Body of pancreas (tissue), 4 donors: ENCODE results near the gene DUOX2. TPM values are rescaled to one million over a fixed set of nuclear protein-coding genes. Genes with fewer than 3 reads are reported as not detected.

ENCODE experiments used
- ATAC-seq: fragments of 150-250 bp; one replicate; pipeline ENCODE4 v1.9.1; 2016
- DNase-seq, 4 donors: peaks; one replicate each; pipeline ENCODE4 v3.0.0-alpha.2; 2019
- H3K27ac ChIP-seq, 4 donors: fragments of 200-600 bp; sonication (generic); 1 replicate in 3 of 4; 2 replicates in 1 of 4; pipeline versions ENCODE4 v1.5.1 to v1.6.1; 2016 to 2019; ENCODE audit warnings: mild to moderate bottlenecking in 1 of 4, mixed read lengths in 1 of 4, moderate library complexity in 1 of 4
- H3K27me3 ChIP-seq, 2 donors: fragments of 200-600 bp; sonication (generic); one replicate each; pipeline ENCODE4 v1.6.0; 2016; ENCODE audit warnings: mild to moderate bottlenecking in 1 of 2
- H3K36me3 ChIP-seq, 2 donors: fragments of 200-600 bp; sonication (generic); replicated peaks in 1 of 2; 2 replicates each; pipeline ENCODE4 v1.5.1; 2016; ENCODE audit warnings: low read depth in 2 of 2; ENCODE audit not compliant: insufficient read depth in 1 of 2
- H3K4me1 ChIP-seq: fragments of 200-600 bp; sonication (generic); one replicate; pipeline ENCODE4 v1.6.0; 2016
- H3K4me3 ChIP-seq, 2 donors: fragments of 200-600 bp; sonication (generic); 1 replicate in 1 of 2; 2 replicates in 1 of 2; pipeline ENCODE4 v1.5.1; 2016 to 2019
- H3K9me3 ChIP-seq, 3 donors: fragments of 200-600 bp; sonication (generic); 1 replicate in 2 of 3; 2 replicates in 1 of 3; pipeline ENCODE4 v1.5.1; 2016
- CTCF ChIP-seq, 7 experiments: fragments of 450-650 bp in 4 of 7; fragments of 200-600 bp in 3 of 7; sonication (generic) in 3 of 7; IDR thresholded peaks; one replicate each; pipeline ENCODE4 v1.5.1; 2016 to 2019; ENCODE audit warnings: antibody characterized with exemption in 7 of 7
- POLR2A ChIP-seq, 3 donors: fragments of 450-650 bp; IDR thresholded peaks; one replicate each; pipeline ENCODE4 v1.6.1; 2016; ENCODE audit warnings: antibody characterized with exemption in 3 of 3, mild to moderate bottlenecking in 2 of 3
- WGBS, 2 donors: methylation state at CpG; one replicate each; pipeline ENCODE4 v1.1.5; 2017; 5-methylcytosine and 5-hydroxymethylcytosine counted together
- intact Hi-C: fragments of 100-400 bp; cut with DNase I; formaldehyde crosslinking; loops from one replicate; pipeline ENCODE4 v1.15.1; 2023
- total RNA-seq, 2 donors: library from RNA; depleted of rRNA; stranded (reverse); fragments of >200 nt; gene quantifications; one replicate each; pipeline ENCODE4 v1.1.0, GENCODE V29; 2016

Gene DUOX2
- total RNA-seq, 2 donors from 2014 or later, result under 0.01 to 0.26 TPM

GRCh38 chr15:45157974-45158373, 44.0 kb upstream of the DUOX2 start:
- no peak overlapping the region for H3K4me3 ChIP-seq
- no peaks in the 10 kb centered on the region for H3K27me3 ChIP-seq
- intact Hi-C loops, result no loop called here
- no peak overlapping the region for H3K27ac ChIP-seq
- ATAC-seq (no peak), DNase-seq (no peak)
- H3K4me1 ChIP-seq, result peaks cover 5% of the 10 kb centered on the region
- no peaks in the 10 kb centered on the region for H3K9me3 ChIP-seq
- TF ChIP-seq CTCF (IDR thresholded peaks at IDR 0.05) (no peak), POLR2A (IDR thresholded peaks at IDR 0.05) (no peak)
- WGBS, 2 donors, result 74 to 92% methylated on average over 1 of the region's 1 CpG
- H3K36me3 ChIP-seq, result no peaks in the 10 kb centered on the region

- Histone ChIP-seq H3K27me3 (no peaks in the 10 kb centered on the region), H3K27ac (no peak overlapping the region), H3K4me3 (no peak overlapping the region), H3K9me3 (no peaks in the 10 kb centered on the region), H3K36me3 (no peaks in the 10 kb centered on the region), H3K4me1 (no peaks in the 10 kb centered on the region)
- WGBS, 2 donors, result 79 to 86% methylated on average over 5 to 7 of the region's 7 CpGs
- TF ChIP-seq POLR2A (IDR thresholded peaks at IDR 0.05) (no peak), CTCF (IDR thresholded peaks at IDR 0.05) (no peak)
- no peak for ATAC-seq
- intact Hi-C loops, result no loop called here
- no peak for DNase-seq
These were observed 42.9 kb upstream of the DUOX2 start for GRCh38 chr15:45156744-45157455.

- 73 to 94% methylated on average over 8 of the region's 8 CpGs for WGBS, 2 donors
- H3K36me3 ChIP-seq, result no peaks in the 10 kb centered on the region
- H3K4me1 ChIP-seq, result no peaks in the 10 kb centered on the region
- no peak overlapping the region for H3K4me3 ChIP-seq
- intact Hi-C loops, result no loop called here
- DNase-seq, result no peak
- H3K27me3 ChIP-seq, result no peaks in the 10 kb centered on the region
- H3K27ac ChIP-seq, result no peak overlapping the region
- no peaks in the 10 kb centered on the region for H3K9me3 ChIP-seq
- TF ChIP-seq CTCF (IDR thresholded peaks at IDR 0.05) (no peak), POLR2A (IDR thresholded peaks at IDR 0.05) (no peak)
- ATAC-seq, result no peak
These were observed 41.8 kb upstream of the DUOX2 start for GRCh38 chr15:45155739-45156138.

GRCh38 chr15:45151998-45152828, 38.2 kb upstream of the DUOX2 start:
- Histone ChIP-seq H3K27me3 (no peaks in the 10 kb centered on the region), H3K4me1 (no peaks in the 10 kb centered on the region), H3K36me3 (no peaks in the 10 kb centered on the region), H3K27ac (no peak overlapping the region), H3K4me3 (no peak overlapping the region), H3K9me3 (no peaks in the 10 kb centered on the region)
- intact Hi-C loops, result no loop called here
- WGBS, 2 donors, result 94 to 95% methylated on average over 36 of the region's 36 CpGs
- no peak for DNase-seq
- no peak for TF ChIP-seq CTCF (IDR thresholded peaks at IDR 0.05)
- TF ChIP-seq POLR2A (IDR thresholded peaks at IDR 0.05), result no peak
- no peak for ATAC-seq
